ENCODE measurements around the gene NELL2.
A peak's percentile ranks its signal among the peaks of the same experiment; 100 is the strongest.
"Not testable (repeated sequence)": the region's sequence is repeated elsewhere in the genome, so short reads cannot be mapped to it uniquely, and the experiment has no call there.

Gene NELL2

DNA sequence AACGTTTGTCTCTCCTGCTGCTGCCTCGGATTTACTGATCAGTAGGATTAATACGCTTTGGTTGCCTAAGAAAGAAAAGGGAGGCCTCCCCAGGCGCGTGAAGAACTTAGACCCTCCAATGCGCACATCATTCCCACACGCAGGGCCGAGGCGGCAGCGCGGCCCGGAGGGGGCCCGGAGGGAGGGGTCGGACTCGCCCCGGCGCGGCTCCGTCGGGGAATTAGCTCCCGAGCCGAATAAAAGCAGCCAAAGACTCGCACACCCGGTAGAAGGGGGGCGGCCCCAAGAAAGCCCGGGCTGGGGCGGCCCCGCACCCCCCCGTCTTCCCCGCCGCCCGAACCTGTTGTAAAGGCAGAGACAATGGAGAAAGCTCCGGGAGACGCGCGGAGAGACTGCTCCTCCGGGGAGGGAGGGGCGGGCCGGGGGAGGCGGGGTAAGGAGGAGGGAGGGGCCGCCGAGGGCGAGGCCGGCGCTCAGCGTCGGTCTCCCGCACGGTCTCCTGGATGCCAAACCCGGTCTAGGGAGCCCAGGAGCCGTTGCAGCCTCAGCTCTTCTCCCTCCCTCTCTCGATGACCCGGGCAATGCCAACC is at the start of gene NELL2:
Gene NELL2, minus strand, starts transcription at position 362 of the 590 bp plus-strand sequence. CDS start 446 bp downstream, outside the sequence.
- Mint-ChIP-seq H3K27me3 (ENCODE audit: low read depth) (peaks cover 50% of the 10 kb centered on the region), H3K4me1 (ENCODE audit: low read depth) (peaks cover 28% of the 10 kb centered on the region), H3K4me3 (peak within 1 kb of the TSS; percentile 96), H3K36me3 (ENCODE audit: low read depth) (no peaks in the 10 kb centered on the region), H3K27ac (no peak within 1 kb of the TSS), H3K9me3 (peaks cover 4% of the 10 kb centered on the region)
- DNase-seq (ENCODE audit: low spot score), result peak; percentile 29

DNA sequence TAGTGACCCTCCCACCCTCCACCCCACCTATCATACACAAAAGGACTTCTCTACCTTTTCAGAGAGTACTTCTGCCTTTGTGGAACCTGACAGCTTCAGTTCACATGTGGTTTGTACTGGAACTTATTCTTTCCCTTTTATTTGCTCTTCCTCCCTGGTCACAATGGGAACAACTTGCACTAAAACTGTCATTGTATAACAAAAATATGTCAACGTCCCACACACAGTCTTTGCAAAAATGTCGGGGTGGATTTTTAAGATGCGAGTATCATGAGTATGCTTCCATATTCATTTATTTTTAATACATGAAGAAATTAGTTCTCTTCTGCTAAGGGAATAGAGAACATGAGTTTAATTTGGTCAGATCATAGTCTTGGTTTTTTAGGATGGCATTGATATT is 45.6 kb upstream of the NELL2 start:
- Mint-ChIP-seq H3K27ac (no peak overlapping the region), H3K27me3 (ENCODE audit: low read depth) (peaks cover 4% of the 10 kb centered on the region), H3K4me1 (ENCODE audit: low read depth) (no peaks in the 10 kb centered on the region), H3K4me3 (no peak overlapping the region), H3K9me3 (no peaks in the 10 kb centered on the region), H3K36me3 (ENCODE audit: low read depth) (no peaks in the 10 kb centered on the region)
- DNase-seq (ENCODE audit: low spot score), result no peak

DNA sequence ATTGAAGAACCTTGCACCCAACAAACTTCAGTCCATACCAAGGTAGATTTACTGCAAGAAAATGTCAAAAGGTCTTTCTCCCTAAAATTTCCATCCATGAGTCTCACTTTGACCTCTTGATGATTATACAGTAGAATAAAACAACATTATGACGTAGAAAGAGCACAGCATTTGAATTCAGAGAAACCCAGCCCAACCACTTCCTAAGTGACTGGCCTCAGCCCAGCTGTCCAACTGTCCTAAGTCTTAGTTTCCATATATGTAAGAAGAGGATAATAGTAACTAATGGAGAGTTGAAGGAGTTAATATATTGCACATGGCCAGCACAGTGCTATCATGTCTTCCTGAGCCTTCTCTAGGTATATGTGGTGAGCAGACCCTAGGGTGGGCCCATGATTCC is 41.0 kb upstream of the NELL2 start:
- Mint-ChIP-seq H3K4me3 (no peak overlapping the region), H3K36me3 (ENCODE audit: low read depth) (no peaks in the 10 kb centered on the region), H3K27ac (no peak overlapping the region), H3K4me1 (ENCODE audit: low read depth) (no peaks in the 10 kb centered on the region), H3K9me3 (no peaks in the 10 kb centered on the region), H3K27me3 (ENCODE audit: low read depth) (peaks cover 2% of the 10 kb centered on the region)
- DNase-seq (ENCODE audit: low spot score), result no peak

DNA sequence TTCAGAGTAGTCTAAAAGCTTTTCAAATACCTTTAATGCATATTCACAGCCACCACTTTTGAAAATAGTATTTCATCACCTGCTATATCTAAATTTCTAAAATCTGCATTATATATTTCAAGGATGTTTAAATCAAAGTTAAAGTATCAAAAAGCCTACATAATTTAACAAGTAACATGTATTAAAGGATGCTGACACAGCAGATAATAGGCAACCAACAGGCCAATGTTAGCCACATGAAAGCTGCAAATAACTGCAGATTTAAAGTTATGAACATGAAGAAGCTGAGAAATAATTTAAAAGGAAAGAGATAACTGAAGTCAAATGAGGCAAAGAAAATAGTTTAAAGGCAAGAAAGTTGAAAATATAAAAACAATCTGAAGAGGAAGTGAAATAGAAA is 39.8 kb upstream of the NELL2 start:
- Mint-ChIP-seq H3K9me3 (no peaks in the 10 kb centered on the region), H3K27ac (no peak overlapping the region), H3K36me3 (ENCODE audit: low read depth) (no peaks in the 10 kb centered on the region), H3K4me1 (ENCODE audit: low read depth) (no peaks in the 10 kb centered on the region), H3K27me3 (ENCODE audit: low read depth) (peaks cover 2% of the 10 kb centered on the region), H3K4me3 (no peak overlapping the region)
- no peak for DNase-seq (ENCODE audit: low spot score)

DNA sequence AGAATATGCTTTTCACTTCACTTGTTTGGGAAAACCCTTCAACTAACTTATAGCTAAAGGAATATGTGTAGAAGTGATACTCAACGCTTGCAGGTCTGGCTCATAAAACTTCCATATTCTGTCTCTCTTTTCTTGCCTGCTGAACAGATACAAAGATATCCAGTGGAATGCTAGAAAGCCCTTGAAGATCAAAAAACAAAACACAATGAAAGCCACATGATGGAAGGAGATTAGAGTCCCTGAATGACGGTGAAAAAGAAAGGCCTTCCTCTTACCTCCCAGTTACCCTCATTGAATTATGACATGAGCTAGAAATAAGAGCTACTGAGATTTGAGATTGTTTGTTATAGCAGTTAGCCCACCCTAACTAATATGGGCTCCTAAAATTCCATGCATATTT is 28.2 kb upstream of the NELL2 start:
- H3K9me3 Mint-ChIP-seq, result no peaks in the 10 kb centered on the region
- DNase-seq (ENCODE audit: low spot score), result no peak
- no peaks in the 10 kb centered on the region for H3K27me3 Mint-ChIP-seq (ENCODE audit: low read depth)
- H3K4me3 Mint-ChIP-seq, result no peak overlapping the region
- H3K27ac Mint-ChIP-seq, result no peak overlapping the region
- no peaks in the 10 kb centered on the region for H3K4me1 Mint-ChIP-seq (ENCODE audit: low read depth)
- no peaks in the 10 kb centered on the region for H3K36me3 Mint-ChIP-seq (ENCODE audit: low read depth)

DNA sequence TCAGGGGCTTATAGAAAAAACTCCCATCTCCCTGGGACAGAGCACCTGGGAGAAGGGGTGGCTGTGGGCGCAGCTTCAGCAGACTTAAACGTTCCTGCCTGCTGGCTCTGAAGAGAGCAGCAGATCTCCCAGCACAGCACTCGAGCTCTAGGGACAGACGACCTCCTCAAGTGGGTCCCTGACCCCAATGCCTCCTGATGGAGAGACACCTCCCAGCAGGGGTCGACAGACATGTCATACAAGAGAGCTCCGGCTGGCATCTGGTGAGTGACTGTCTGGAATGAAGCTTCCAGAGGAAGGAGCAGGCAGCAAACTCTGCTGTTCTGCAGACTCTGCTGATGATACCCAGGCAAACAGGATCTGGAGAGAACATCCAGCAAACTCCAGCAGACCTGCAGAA is 22.0 kb upstream of the NELL2 start:
- not testable (repeated sequence) for H3K36me3 Mint-ChIP-seq (ENCODE audit: low read depth); H3K9me3 Mint-ChIP-seq; H3K27me3 Mint-ChIP-seq (ENCODE audit: low read depth); H3K4me3 Mint-ChIP-seq; H3K4me1 Mint-ChIP-seq (ENCODE audit: low read depth); H3K27ac Mint-ChIP-seq; DNase-seq (ENCODE audit: low spot score)

DNA sequence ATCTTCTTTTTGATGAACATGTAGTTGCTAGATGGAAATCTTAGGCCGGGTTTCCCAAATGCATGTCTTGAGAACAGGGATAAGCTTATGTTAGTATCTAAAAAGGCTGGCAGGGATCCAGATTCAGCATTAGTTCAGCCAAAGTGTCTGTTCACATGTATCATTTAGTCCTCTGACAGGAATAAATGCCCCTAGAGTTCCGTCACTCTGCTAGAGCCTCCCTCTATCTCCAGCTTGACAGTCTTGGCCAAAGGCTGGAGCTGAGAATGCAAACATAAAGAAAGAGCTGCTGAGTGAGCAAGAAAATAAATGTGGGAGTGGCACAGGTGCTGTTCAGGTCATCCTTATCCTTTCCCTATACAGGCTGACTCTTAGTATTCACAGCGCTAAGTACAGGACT is 13.8 kb upstream of the NELL2 start:
- Mint-ChIP-seq H3K9me3 (no peaks in the 10 kb centered on the region), H3K27ac (no peak overlapping the region), H3K4me3 (no peak overlapping the region), H3K27me3 (ENCODE audit: low read depth) (no peaks in the 10 kb centered on the region), H3K4me1 (ENCODE audit: low read depth) (no peaks in the 10 kb centered on the region), H3K36me3 (ENCODE audit: low read depth) (no peaks in the 10 kb centered on the region)
- DNase-seq (ENCODE audit: low spot score), result no peak

DNA sequence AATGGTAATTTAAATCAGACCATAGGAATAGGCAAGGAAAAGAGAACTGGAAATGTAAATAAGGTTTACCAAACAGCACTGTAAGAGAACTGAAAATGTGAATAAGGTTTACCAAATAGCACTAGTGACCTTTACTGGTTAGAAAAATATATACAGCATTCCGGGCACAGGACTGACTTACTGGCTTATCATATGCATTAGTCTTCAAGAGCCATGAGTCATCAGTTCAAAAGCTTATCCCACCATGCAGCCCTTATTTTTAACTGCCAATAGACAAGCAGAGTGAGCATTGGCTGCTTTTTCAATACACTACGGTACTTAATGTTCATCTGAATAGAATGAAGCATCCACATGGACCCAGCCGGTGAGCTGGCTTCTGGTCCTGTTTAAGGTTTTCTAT is 13.0 kb upstream of the NELL2 start:
- Mint-ChIP-seq H3K36me3 (ENCODE audit: low read depth) (no peaks in the 10 kb centered on the region), H3K27me3 (ENCODE audit: low read depth) (no peaks in the 10 kb centered on the region), H3K9me3 (no peaks in the 10 kb centered on the region), H3K4me3 (no peak overlapping the region), H3K27ac (no peak overlapping the region), H3K4me1 (ENCODE audit: low read depth) (no peaks in the 10 kb centered on the region)
- DNase-seq (ENCODE audit: low spot score), result no peak

DNA sequence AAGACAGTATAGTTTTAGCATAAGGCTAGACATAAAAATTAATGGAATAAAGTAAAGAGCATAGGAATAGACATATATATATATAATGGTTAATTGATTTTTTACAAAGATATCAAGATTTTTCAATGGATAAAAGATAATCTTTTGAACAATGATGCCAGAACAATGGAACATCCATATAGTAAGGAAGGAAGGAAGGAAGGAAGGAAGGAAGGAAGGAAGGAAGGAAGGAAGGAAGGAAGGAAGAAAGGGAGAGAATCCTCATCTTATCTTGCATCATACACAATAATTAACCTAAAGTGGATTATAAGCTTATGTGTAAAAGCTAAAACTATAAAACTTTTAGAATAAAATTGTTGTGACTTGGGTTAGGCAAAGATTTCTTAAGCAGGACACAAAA is 9.8 kb upstream of the NELL2 start:
- Mint-ChIP-seq H3K27ac (no peak overlapping the region), H3K9me3 (peaks cover 10% of the 10 kb centered on the region), H3K4me1 (ENCODE audit: low read depth) (no peaks in the 10 kb centered on the region), H3K27me3 (ENCODE audit: low read depth) (peaks cover 3% of the 10 kb centered on the region), H3K36me3 (ENCODE audit: low read depth) (peaks cover 2% of the 10 kb centered on the region), H3K4me3 (no peak overlapping the region)
- no peak for DNase-seq (ENCODE audit: low spot score)

DNA sequence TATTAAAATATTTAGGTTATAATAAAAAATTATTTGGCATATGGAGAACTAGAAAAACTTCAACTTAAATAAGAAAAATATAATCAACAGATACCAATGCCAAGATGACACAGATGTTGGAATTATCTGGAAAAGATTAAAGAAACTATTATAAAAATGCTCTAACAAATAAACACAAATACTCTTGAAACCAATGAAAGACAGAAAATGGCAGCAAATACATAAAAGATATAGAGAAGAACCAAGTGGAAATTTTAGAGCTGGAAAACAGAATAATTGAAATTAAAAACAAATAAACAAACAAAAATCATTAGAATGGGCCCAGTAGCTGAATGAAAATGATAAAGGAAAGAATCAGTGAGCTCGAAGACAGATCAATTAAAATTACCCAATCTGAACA is 5.1 kb upstream of the NELL2 start:
- H3K27ac Mint-ChIP-seq, result no peak overlapping the region
- DNase-seq (ENCODE audit: low spot score), result no peak
- H3K36me3 Mint-ChIP-seq (ENCODE audit: low read depth), result peaks cover 2% of the 10 kb centered on the region
- H3K9me3 Mint-ChIP-seq, result peaks cover 14% of the 10 kb centered on the region
- peaks cover 35% of the 10 kb centered on the region for H3K27me3 Mint-ChIP-seq (ENCODE audit: low read depth)
- H3K4me3 Mint-ChIP-seq, result no peak overlapping the region
- peaks cover 7% of the 10 kb centered on the region for H3K4me1 Mint-ChIP-seq (ENCODE audit: low read depth)

DNA sequence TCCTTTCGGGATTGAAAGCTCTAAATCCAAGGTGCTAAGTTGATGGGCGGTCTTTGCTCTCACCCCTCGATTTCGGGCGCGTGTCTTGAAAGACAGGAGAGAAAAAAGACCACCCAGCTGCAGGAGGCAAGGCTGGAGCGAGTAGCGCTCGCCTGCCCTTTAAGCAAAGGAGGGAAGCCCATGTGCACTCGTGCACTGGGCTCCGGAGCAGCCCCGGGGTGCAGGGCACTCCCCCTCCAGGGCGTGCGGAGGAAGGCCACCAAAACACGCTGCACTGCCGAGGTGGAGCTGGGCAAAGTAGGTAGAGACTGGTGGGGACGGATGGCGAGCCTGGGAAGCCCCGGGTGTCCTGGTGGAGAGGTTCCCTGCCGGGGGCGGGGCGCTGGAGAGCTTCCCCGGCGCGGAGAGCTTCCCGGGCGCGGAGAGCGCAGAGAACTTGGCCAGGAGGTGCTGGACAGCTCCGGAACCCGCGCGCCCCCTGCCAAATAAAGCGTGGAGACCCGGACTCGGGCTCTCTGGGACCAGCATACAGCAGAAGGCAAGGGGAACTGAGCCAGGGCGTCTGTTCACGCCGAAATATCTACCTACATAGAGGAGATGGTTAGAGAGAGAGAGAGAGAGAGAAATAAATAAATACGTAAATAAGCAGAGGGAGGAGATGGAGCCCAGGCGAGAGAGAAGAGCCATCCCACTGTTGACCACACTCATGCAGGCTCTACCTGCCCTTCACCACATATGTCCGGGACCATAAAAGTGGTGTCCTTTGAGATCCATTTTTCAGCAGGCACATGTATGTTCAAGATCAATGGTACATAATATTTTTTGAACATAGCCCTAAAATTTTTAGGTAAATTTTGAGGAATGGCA is 662 bp upstream of the NELL2 start:
- peak; percentile 18 for DNase-seq (ENCODE audit: low spot score)
- Mint-ChIP-seq H3K4me1 (ENCODE audit: low read depth) (peaks cover 26% of the 10 kb centered on the region), H3K27me3 (ENCODE audit: low read depth) (peaks cover 53% of the 10 kb centered on the region), H3K27ac (no peak overlapping the region), H3K36me3 (ENCODE audit: low read depth) (peaks cover 2% of the 10 kb centered on the region), H3K4me3 (peak overlapping the region; percentile 96), H3K9me3 (peaks cover 12% of the 10 kb centered on the region)

DNA sequence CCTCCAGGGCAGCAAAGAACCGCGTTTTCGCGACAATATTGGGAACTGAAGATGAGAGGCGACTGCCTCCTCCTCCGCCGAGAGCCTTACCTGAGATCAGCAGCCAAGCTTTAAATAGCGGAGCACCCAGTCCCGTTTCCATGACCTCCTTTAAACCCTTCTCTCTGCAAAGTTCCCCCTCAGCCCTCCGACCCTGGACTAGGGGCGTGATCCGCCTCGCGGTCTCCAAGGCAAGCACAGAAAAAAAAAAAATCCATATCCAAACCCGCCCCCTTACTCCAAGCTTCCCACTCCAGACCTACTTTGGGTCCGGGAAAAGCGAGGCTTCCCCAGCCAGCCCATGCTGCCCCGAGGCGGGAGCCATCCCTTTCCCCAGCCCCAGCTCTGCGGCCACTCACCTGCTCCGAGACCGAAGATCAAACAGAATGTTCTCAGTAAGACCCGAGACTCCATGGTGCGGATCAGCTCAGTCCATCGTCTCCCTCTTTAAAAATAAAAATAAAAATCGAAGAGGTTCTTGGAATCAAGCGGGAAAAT is 630 bp downstream of the NELL2 start:
- no peak for DNase-seq (ENCODE audit: low spot score)

DNA sequence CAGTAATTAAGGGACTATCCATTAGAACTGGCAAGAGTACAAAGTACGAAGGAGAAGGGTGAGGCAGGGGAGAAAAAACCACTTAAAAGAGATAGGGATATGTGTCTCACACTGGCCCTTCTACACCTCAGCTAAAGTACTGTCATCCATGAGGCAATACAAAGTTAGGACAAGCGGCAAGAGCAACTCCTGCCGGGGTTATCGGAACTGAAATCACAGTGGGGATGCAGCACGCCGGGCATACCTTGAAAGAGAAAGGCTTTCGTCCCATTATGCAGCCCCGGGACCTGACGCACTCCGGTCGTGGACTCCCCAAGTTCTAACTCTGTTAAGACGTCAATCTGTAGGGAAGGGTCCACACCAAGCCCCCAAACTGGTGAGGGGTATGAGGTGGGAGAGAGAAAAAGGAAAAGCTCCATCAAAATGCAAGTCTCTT is 1.1 kb downstream of the NELL2 start:
- H3K36me3 Mint-ChIP-seq (ENCODE audit: low read depth), result peaks cover 6% of the 10 kb centered on the region
- peaks cover 7% of the 10 kb centered on the region for H3K9me3 Mint-ChIP-seq
- peaks cover 44% of the 10 kb centered on the region for H3K27me3 Mint-ChIP-seq (ENCODE audit: low read depth)
- peaks cover 28% of the 10 kb centered on the region for H3K4me1 Mint-ChIP-seq (ENCODE audit: low read depth)
- DNase-seq (ENCODE audit: low spot score), result peak; percentile 9
- H3K4me3 Mint-ChIP-seq, result peak overlapping the region; percentile 96
- H3K27ac Mint-ChIP-seq, result no peak overlapping the region

More for the DNA sequence above, 630 bp downstream of the NELL2 start:
- Mint-ChIP-seq H3K27ac (no peak overlapping the region), H3K27me3 (ENCODE audit: low read depth) (peaks cover 47% of the 10 kb centered on the region), H3K4me3 (peak overlapping the region; percentile 96), H3K9me3 (peaks cover 3% of the 10 kb centered on the region), H3K36me3 (ENCODE audit: low read depth) (peaks cover 2% of the 10 kb centered on the region), H3K4me1 (ENCODE audit: low read depth) (peaks cover 28% of the 10 kb centered on the region)

DNA sequence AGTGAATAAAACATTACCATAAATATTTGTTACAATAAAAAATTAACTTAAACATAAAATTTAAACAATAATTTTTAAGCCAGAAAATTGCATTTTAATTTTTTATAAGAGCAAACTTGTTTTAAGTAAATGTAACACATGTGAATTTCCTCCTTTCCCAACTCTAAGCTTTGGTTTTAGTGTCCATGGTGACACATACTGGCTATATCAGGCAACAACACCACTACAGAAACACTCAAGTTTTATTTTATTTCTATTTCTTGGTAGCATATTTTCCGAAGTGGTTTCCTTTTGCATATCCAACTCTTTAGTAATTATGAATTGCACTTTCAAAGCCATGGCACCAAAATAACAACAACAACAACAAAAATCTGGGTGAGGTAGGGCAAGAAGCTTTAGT is 2.2 kb downstream of the NELL2 start:
- Mint-ChIP-seq H3K4me1 (ENCODE audit: low read depth) (peaks cover 28% of the 10 kb centered on the region), H3K4me3 (peak overlapping the region; percentile 96), H3K27me3 (ENCODE audit: low read depth) (peaks cover 37% of the 10 kb centered on the region), H3K9me3 (peaks cover 7% of the 10 kb centered on the region), H3K27ac (no peak overlapping the region), H3K36me3 (ENCODE audit: low read depth) (peaks cover 6% of the 10 kb centered on the region)
- DNase-seq (ENCODE audit: low spot score), result no peak
